IMR-90 (cell line): Measurements from ENCODE around the gene GTF2A2. TPM values are rescaled to one million over a fixed set of nuclear protein-coding genes. Genes with fewer than 3 reads are reported as not detected.

Experiments used
- ATAC-seq: fragments of 200-7000 bp; cut with Tn5 transposase; 2 replicates; pipeline ENCODE4 v1.9.1; 2020; ENCODE audit warnings: low read depth, mild to moderate bottlenecking, moderate library complexity
- BruUV-seq: library from RNA; stranded (reverse); fragments of 400-500 nt; replicated peaks from 2 replicates; lab custom pipeline; 2021; lab: Mats Ljungman, UMichigan
- CTCF ChIA-PET: fragments of 300-600 bp; formaldehyde crosslinking; extraction: SDS; loops from one replicate; lab custom pipeline; 2021; ENCODE audit warnings: antibody characterized with exemption; lab: Yijun Ruan, JAX
- POLR2A ChIA-PET: fragments of 300-600 bp; sonication (Branson Sonifier 250); formaldehyde crosslinking; loops from one replicate; lab custom pipeline; 2022; ENCODE audit warnings: antibody characterized with exemption; ENCODE audit not compliant: unreplicated experiment; lab: Charles Lee
- DNase-seq: peaks from one replicate; pipeline ENCODE4 v3.0.0; 2013
- H2AFZ ChIP-seq: replicated peaks from 2 replicates; pipeline ENCODE3; 2013; ENCODE audit warnings: low read length, mild to moderate bottlenecking; ENCODE audit not compliant: poor library complexity
- H2AK5ac ChIP-seq: 2 replicates; pipeline ENCODE4 v1.6.1; 2013; ENCODE audit warnings: low read depth, low read length, inconsistent platforms
- H2AK9ac ChIP-seq: replicated peaks from 2 replicates; pipeline ENCODE3; 2013; ENCODE audit warnings: mild to moderate bottlenecking, low read depth, low read length, moderate library complexity; ENCODE audit not compliant: poor library complexity
- H2BK120ac ChIP-seq: 2 replicates; pipeline ENCODE4 v1.6.1; 2013; ENCODE audit warnings: low read depth, low read length, inconsistent platforms
- H2BK15ac ChIP-seq: 3 replicates; pipeline ENCODE4 v1.6.1; 2013; ENCODE audit warnings: low read depth, low read length, inconsistent platforms
- H2BK20ac ChIP-seq: 2 replicates; pipeline ENCODE4 v1.6.1; 2013; ENCODE audit warnings: low read depth, mild to moderate bottlenecking, inconsistent platforms, low read length, moderate library complexity
- H2BK5ac ChIP-seq: 2 replicates; pipeline ENCODE4 v1.6.1; 2013; ENCODE audit warnings: mild to moderate bottlenecking, low read depth, low read length, inconsistent platforms; ENCODE audit not compliant: poor library complexity, severe bottlenecking
- H3K14ac ChIP-seq: replicated peaks from 2 replicates; pipeline ENCODE4 v1.6.1; 2013; ENCODE audit warnings: low read depth, low read length, inconsistent platforms
- H3K18ac ChIP-seq: 2 replicates; pipeline ENCODE4 v1.6.1; 2013; ENCODE audit warnings: low read depth, low read length, control low read depth
- H3K23ac ChIP-seq: 2 replicates; pipeline ENCODE4 v1.6.1; 2013; ENCODE audit warnings: low read depth, low read length, inconsistent platforms
- H3K27ac ChIP-seq: 2 replicates; pipeline ENCODE4 v1.5.1; 2013; ENCODE audit warnings: mild to moderate bottlenecking, control low read depth, low read length; ENCODE audit not compliant: insufficient read depth
- H3K27me3 ChIP-seq: 2 replicates; pipeline ENCODE4 v1.6.1; 2013; ENCODE audit warnings: low read length; ENCODE audit not compliant: control insufficient read depth, insufficient read depth
- H3K36me3 ChIP-seq: 2 replicates; pipeline ENCODE4 v1.6.1; 2013; ENCODE audit warnings: low read length, mixed read lengths; ENCODE audit not compliant: control insufficient read depth, insufficient read depth
- H3K4ac ChIP-seq: 2 replicates; pipeline ENCODE4 v1.6.1; 2013; ENCODE audit warnings: low read depth, low read length, inconsistent platforms
- H3K4me1 ChIP-seq: 2 replicates; pipeline ENCODE4 v1.6.1; 2013; ENCODE audit warnings: low read length, mixed read lengths; ENCODE audit not compliant: control insufficient read depth, insufficient read depth
- H3K4me2 ChIP-seq: 2 replicates; pipeline ENCODE4 v1.6.1; 2013; ENCODE audit warnings: low read depth, mild to moderate bottlenecking, control low read depth, low read length, moderate library complexity
- H3K4me3 ChIP-seq: 2 replicates; pipeline ENCODE4 v1.5.1; 2013; ENCODE audit warnings: low read depth, mild to moderate bottlenecking, control low read depth, low read length, moderate library complexity; ENCODE audit not compliant: insufficient read depth
- H3K56ac ChIP-seq: 2 replicates; pipeline ENCODE4 v1.6.1; 2013; ENCODE audit warnings: low read length, inconsistent platforms; ENCODE audit not compliant: insufficient read depth; ENCODE audit errors: extremely low read depth
- H3K79me1 ChIP-seq, 2 experiments: 2 replicates each; pipeline ENCODE4 v1.6.1; 2013; ENCODE audit warnings: low read length in 2 of 2, inconsistent platforms in 1 of 2, low read depth in 1 of 2
- H3K9ac ChIP-seq: 2 replicates; pipeline ENCODE4 v1.6.1; 2013; ENCODE audit warnings: low read depth, low read length, control low read depth
- H3K9me1 ChIP-seq: 2 replicates; pipeline ENCODE4 v1.6.1; 2013; ENCODE audit warnings: low read length, inconsistent platforms; ENCODE audit not compliant: insufficient read depth
- H3K9me3 ChIP-seq: 2 replicates; pipeline ENCODE4 v1.6.1; 2013; ENCODE audit warnings: low read length; ENCODE audit not compliant: control insufficient read depth, insufficient read depth
- H4K20me1 ChIP-seq: 2 replicates; pipeline ENCODE4 v1.6.1; 2013; ENCODE audit warnings: low read length, inconsistent platforms; ENCODE audit not compliant: insufficient read depth
- H4K5ac ChIP-seq: 2 replicates; pipeline ENCODE4 v1.6.1; 2013; ENCODE audit warnings: mild to moderate bottlenecking, low read depth, low read length, control low read depth
- H4K8ac ChIP-seq, 2 experiments: 2 replicates each; pipeline ENCODE4 v1.6.1; 2013; ENCODE audit warnings: low read depth in 2 of 2, low read length in 2 of 2, control low read depth in 1 of 2, inconsistent platforms in 1 of 2
- H4K91ac ChIP-seq: 2 replicates; pipeline ENCODE4 v1.6.1; 2013; ENCODE audit warnings: low read depth, low read length, inconsistent platforms; ENCODE audit not compliant: insufficient read depth
- MAZ ChIP-seq: IDR thresholded peaks from 2 replicates; pipeline ENCODE4 v1.6.1; 2012; ENCODE audit warnings: low read depth, mild to moderate bottlenecking, low read length, improper control_type of control experiment, moderate library complexity, borderline replicate concordance
- MXI1 ChIP-seq: IDR thresholded peaks from 2 replicates; pipeline ENCODE4 v1.6.1; 2012; ENCODE audit warnings: low read depth, mild to moderate bottlenecking, low read length, moderate library complexity, borderline replicate concordance
- POLR2A ChIP-seq: IDR thresholded peaks from 2 replicates; pipeline ENCODE4 v1.6.1; 2012; ENCODE audit warnings: mild to moderate bottlenecking, low read depth, low read length
- SMC3 ChIP-seq: fragments of 150-350 bp; IDR thresholded peaks from 2 replicates; pipeline ENCODE4 v1.6.1; 2016; ENCODE audit warnings: low read depth, mild to moderate bottlenecking, antibody characterized with exemption, low read length, moderate library complexity
- WGBS, 2 experiments: methylation state at CpG; one replicate each; pipeline versions ENCODE4 v1.1.5 to v1.1.7; 2013; ENCODE audit warnings: missing lambda C conversion rate in 2 of 2; ENCODE audit not compliant: insufficient read length in 1 of 2; ENCODE audit errors: extremely low coverage in 2 of 2; 5-methylcytosine and 5-hydroxymethylcytosine counted together
- dilution Hi-C: fragments of 300-500 bp; cut with HindIII; formaldehyde crosslinking; loops from one replicate; pipeline ENCODE4 v1.14.3; 2018; ENCODE audit warnings: low sequenced_read_pairs; ENCODE audit not compliant: unreplicated experiment
- in situ Hi-C: fragments of 300-500 bp; cut with MboI; formaldehyde crosslinking; loops from 3 replicates; pipeline ENCODE4 v1.14.3; 2019; ENCODE audit warnings: low sequenced_read_pairs, inconsistent platforms, mixed read lengths
- intact Hi-C: fragments of 100-400 bp; cut with micrococcal nuclease; formaldehyde crosslinking; loops from 2 replicates; pipeline ENCODE4 v1.10.0; 2022
- polyA plus RNA-seq, 3 experiments: library from polyadenylated mRNA; depleted of rRNA; stranded (reverse); fragments of >200 nt; gene quantifications; 2 replicates each; pipeline ENCODE4 v1.2.3, GENCODE V29; 2012; ENCODE audit warnings: low replicate concordance in 1 of 3
- total RNA-seq: library from RNA; depleted of rRNA; stranded (reverse); fragments of >200 nt; gene quantifications from 2 replicates; pipeline ENCODE4 v1.2.3, GENCODE V29; 2012

The GTF2A2 gene
- total and polyA plus RNA-seq, 2 of the 4 experiments (the other 2 are of a cell fraction) = 10.2 to 29.9 TPM

DNA sequence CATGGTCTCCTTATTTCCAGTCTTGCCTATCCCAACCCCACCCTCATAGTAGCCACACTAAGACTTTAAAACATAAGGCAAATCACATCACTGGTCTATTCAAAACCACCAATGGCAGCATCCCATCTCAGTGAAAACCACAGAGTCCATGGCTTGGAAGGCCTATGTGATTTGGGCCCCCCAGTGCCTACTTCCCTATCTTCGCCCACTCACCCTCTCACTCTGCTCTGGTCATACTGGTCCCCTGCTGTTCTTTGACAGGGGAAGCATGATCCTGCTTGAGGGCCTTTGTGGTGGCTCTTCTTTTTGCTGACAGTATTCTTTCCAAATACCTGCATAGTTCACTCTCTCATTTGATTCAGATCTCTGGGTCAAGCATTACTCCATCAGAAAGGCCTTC is 3.3 kb downstream of the GTF2A2 start:
- Histone ChIP-seq H3K9me1 (peaks cover 5% of the 10 kb centered on the region), H2BK5ac (no peak overlapping the region), H3K9me3 (no peaks in the 10 kb centered on the region), H2BK120ac (no peak overlapping the region), H4K91ac (no peak overlapping the region), H3K4me3 (no peak overlapping the region), H2BK20ac (no peak overlapping the region), H3K14ac (no peak overlapping the region), H3K56ac (no peak overlapping the region), H2AK9ac (no peak overlapping the region), H3K4me1 (peaks cover 2% of the 10 kb centered on the region; the same call in 1 of the 2 replicates), H3K9ac (no peak overlapping the region), H2AK5ac (no peak overlapping the region), H3K79me1 (peaks cover 31 to 52% of the 10 kb centered on the region in 2 experiments), H4K20me1 (peaks cover 19% of the 10 kb centered on the region; the same call in 1 of the 2 replicates), H3K27me3 (no peaks in the 10 kb centered on the region), H3K36me3 (peaks cover 15% of the 10 kb centered on the region), H2BK15ac (no peak overlapping the region), H3K4me2 (no peak overlapping the region), H3K27ac (no peak overlapping the region), H4K8ac (no peak overlapping the region), H3K23ac (no peak overlapping the region), H4K5ac (no peak overlapping the region), H2AFZ (no peak overlapping the region), H3K4ac (no peak overlapping the region), H3K18ac (no peak overlapping the region)
- dilution Hi-C loops = no loop called here
- 80% methylated on average over 1 of the region's 1 CpG; no CpG with 5 or more reads in 1 of the 2 experiments for WGBS, 2 experiments
- TF ChIP-seq SMC3 (no peak), MAZ (no peak), MXI1 (no peak), POLR2A (no peak)
- POLR2A ChIA-PET = no interaction called here
- DNase-seq (no peak), ATAC-seq (no peak)
- no TSS peak for BruUV-seq
- intact Hi-C loops = no loop called here
- CTCF ChIA-PET = interaction anchor here (0.6 kb wide), 1 partner anchor 15 kb away, joined by 3 read pairs; no protein-coding TSS in a partner anchor
- in situ Hi-C loops = no loop called here
